ENCODE measurements around the gene CCN5. TPM values are rescaled to one million over a fixed set of nuclear protein-coding genes. Genes with fewer than 3 reads are reported as not detected.

The CCN5 gene
- total RNA-seq, 6 experiments from 2014 or later, result 0.92 to 6.1 (median 1.5) TPM

DNA sequence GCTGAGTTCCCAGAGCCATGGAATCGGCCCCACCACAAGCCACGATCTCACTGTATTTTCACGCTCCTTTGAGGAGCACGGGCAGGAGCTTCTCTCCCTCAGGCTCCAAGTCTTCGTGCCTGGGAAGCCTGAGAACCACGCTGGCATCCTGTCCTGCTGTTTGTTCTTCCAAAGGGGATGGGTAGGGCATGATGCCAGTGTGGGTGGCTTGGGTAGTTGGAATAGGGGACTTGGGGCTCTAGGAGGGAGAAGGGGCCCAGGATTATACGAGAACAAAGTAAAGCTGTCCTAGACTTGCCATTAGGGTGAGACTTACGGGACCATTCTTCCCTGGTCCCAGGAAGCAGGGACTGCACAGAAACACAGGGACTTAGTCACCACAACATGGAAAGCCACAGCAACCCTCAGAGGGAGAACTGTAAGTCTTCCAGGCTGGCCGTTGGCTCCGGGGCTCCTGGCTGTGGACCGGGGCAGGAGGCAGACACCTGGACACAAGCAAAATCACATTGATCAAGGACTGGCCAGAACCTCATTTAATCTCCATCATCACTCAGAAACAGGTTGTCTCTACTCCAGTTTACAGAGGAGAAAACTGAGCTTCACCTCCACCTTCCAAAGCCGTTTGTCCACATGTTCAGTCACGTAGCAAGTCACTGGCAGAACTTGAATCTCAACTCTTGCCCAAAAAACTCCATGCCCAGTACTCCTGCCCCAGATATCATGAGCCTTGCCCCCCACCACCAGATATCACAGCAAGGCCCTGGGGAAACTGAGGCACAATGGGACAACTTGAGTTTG is 1.3 kb downstream of the CCN5 start:
- DNase-seq, result no peak
- Histone ChIP-seq H3K4me3 (no peak overlapping the region), H3K27me3 (no peaks in the 10 kb centered on the region), H3K36me3 (no peaks in the 10 kb centered on the region), H3K4me1 (no peaks in the 10 kb centered on the region), H3K9me3 (no peaks in the 10 kb centered on the region), H3K27ac (no peak overlapping the region)
- intact Hi-C loops (cut with DNase I), result no loop called here
- WGBS (ENCODE audit: insufficient coverage, low coverage, low lambda C conversion rate, missing lambda C conversion rate), result 89% methylated on average over 9 of the region's 13 CpGs
- ATAC-seq, result no peak
- TF ChIP-seq POLR2A (IDR thresholded peaks at IDR 0.05), result no peak
- no peak for TF ChIP-seq CTCF (IDR thresholded peaks at IDR 0.05)

DNA sequence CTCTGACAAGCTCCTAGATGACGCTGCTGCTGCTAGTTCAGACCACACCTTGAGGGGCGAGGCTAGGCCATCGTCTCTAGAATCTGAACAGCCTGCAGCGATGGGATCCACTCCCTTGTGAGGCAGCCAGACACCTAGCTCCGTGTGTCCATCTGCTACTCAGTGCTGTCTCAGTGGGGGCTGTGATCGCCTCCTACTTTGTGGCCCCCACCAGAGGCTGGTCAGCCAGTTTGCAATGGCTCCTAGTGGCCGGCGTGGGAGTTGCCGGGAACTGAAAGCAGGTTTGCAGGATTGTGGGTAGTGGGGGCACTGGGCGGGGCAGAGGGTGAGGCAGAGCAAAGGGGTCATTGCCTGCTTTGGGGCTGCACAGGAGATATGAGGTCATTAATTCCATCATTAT is 2.8 kb downstream of the CCN5 start:
- Histone ChIP-seq H3K36me3 (no peaks in the 10 kb centered on the region), H3K27me3 (no peaks in the 10 kb centered on the region), H3K4me3 (no peak overlapping the region), H3K27ac (no peak overlapping the region), H3K4me1 (no peaks in the 10 kb centered on the region), H3K9me3 (no peaks in the 10 kb centered on the region)
- intact Hi-C loops (cut with DNase I), result no loop called here
- DNase-seq (no peak), ATAC-seq (no peak)
- 66% methylated on average over 5 of the region's 10 CpGs for WGBS (ENCODE audit: insufficient coverage, low coverage, low lambda C conversion rate, missing lambda C conversion rate)
- TF ChIP-seq POLR2A (IDR thresholded peaks at IDR 0.05), result no peak
- no peak for TF ChIP-seq CTCF (IDR thresholded peaks at IDR 0.05)

DNA sequence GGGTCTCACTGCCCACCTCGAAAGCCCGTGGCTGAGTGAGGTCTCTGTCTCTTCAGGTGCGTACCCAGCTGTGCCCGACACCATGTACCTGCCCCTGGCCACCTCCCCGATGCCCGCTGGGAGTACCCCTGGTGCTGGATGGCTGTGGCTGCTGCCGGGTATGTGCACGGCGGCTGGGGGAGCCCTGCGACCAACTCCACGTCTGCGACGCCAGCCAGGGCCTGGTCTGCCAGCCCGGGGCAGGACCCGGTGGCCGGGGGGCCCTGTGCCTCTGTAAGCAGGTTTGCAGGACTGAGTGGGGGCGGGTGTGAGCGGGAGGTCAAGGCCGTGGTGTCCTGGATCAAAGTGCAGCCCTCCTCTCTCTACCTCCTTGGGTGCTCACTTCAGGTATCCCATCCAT is 4.7 kb downstream of the CCN5 start:
- Histone ChIP-seq H3K4me3 (no peak overlapping the region), H3K27ac (no peak overlapping the region), H3K4me1 (no peaks in the 10 kb centered on the region), H3K27me3 (no peaks in the 10 kb centered on the region), H3K36me3 (no peaks in the 10 kb centered on the region), H3K9me3 (no peaks in the 10 kb centered on the region)
- DNase-seq (no peak), ATAC-seq (no peak)
- no CpG with 5 or more reads among the region's 19 CpGs for WGBS (ENCODE audit: insufficient coverage, low coverage, low lambda C conversion rate, missing lambda C conversion rate)
- no peak for TF ChIP-seq POLR2A (IDR thresholded peaks at IDR 0.05)
- intact Hi-C loops (cut with DNase I), result no loop called here

DNA sequence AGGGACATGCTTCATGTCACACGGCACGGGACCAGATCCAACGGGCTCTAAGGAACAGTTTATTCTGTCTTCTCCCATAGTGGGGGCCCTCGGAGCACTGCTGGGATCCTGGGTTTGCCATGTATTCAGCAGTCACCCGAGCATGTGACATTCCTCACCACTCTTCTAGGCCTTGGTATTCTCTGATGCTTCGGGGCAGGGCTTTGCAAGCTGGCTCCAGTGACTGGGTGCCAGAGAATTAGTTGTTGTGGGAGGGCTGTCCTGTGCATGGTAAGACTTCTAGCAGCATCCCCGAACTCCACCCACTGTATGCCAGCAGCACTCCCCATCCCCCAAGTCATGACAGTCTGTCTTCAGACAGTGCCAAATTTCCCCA is 5.4 kb downstream of the CCN5 start:
- H3K4me1 ChIP-seq, result no peaks in the 10 kb centered on the region
- no peak overlapping the region for H3K4me3 ChIP-seq
- no peaks in the 10 kb centered on the region for H3K27me3 ChIP-seq
- H3K9me3 ChIP-seq, result no peaks in the 10 kb centered on the region
- H3K27ac ChIP-seq, result no peak overlapping the region
- intact Hi-C loops (cut with DNase I), result no loop called here
- WGBS (ENCODE audit: insufficient coverage, low coverage, low lambda C conversion rate, missing lambda C conversion rate), result no CpG with 5 or more reads among the region's 7 CpGs
- DNase-seq (no peak), ATAC-seq (no peak)
- TF ChIP-seq CTCF (IDR thresholded peaks at IDR 0.05), result no peak
- no peak for TF ChIP-seq POLR2A (IDR thresholded peaks at IDR 0.05)
- no peaks in the 10 kb centered on the region for H3K36me3 ChIP-seq

DNA sequence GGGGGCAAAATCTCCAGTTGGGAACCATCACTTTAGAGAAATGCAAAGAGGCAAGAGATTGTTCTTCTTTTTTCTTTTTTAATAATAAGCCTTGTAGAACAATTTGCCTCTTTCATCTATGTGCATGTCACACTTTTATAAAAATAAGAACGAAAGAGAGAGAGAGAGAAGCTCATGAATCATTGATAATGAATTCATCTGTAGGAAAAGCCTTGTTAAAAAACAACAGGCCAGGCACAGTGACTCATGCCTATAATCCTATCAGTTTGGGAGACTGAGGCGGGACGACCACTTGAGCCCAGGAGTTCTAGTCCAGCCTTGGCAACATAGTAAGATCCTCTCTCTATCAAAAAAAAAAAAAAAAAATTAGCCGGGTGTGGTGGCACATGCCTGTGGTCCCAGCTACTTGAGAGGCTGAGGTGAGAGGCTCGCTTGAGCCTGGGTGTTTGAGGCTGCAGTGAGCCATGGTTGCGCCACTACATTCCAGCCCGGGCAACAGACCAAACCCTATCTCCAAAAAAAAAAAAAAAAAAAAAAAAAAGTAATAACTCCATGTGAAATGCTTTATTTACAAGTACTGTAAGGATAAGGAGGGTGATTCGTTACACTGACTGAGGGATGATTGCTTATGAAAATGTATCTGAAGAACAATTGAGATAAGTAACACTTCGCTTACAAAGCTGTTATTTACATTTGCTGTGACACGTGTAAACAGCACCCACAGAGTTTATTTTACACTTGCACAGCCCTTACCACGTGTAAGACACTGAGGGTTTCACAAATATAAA is 6.0 kb downstream of the CCN5 start:
- no peak for DNase-seq
- no peaks in the 10 kb centered on the region for H3K4me1 ChIP-seq
- ATAC-seq, result no peak
- TF ChIP-seq POLR2A (IDR thresholded peaks at IDR 0.05) (no peak), CTCF (IDR thresholded peaks at IDR 0.05) (no peak)
- H3K9me3 ChIP-seq, result no peaks in the 10 kb centered on the region
- 28% methylated on average over 9 of the region's 11 CpGs for WGBS (ENCODE audit: insufficient coverage, low coverage, low lambda C conversion rate, missing lambda C conversion rate)
- H3K36me3 ChIP-seq, result no peaks in the 10 kb centered on the region
- no peaks in the 10 kb centered on the region for H3K27me3 ChIP-seq
- H3K27ac ChIP-seq, result no peak overlapping the region
- no peak overlapping the region for H3K4me3 ChIP-seq
- intact Hi-C loops (cut with DNase I), result no loop called here
